GM20431 (cell line): ENCODE measurements around the gene CUTA.

Source experiments
- in situ Hi-C: fragments of 300-500 bp; cut with MseI, MboI; formaldehyde crosslinking; loops from one replicate; pipeline ENCODE4 v1.15.0; 2020; ENCODE audit warnings: low sequenced_read_pairs; ENCODE audit not compliant: unreplicated experiment

Gene CUTA

GRCh38 chr6:33425668-33426577 lies 8.0 kb upstream of the CUTA start:
- in situ Hi-C loops = no loop called here

- in situ Hi-C loops = no loop called here
Measured at GRCh38 chr6:33424855-33425667, 7.2 kb upstream of the CUTA start.

GRCh38 chr6:33423777-33424176 lies 5.9 kb upstream of the CUTA start:
- in situ Hi-C loops = no loop called here

GRCh38 chr6:33421344-33421643 lies 3.4 kb upstream of the CUTA start:
- in situ Hi-C loops = no loop called here

- in situ Hi-C loops = no loop called here
Measured at GRCh38 chr6:33420491-33421343, 2.8 kb upstream of the CUTA start.

- in situ Hi-C loops = no loop called here
Measured at GRCh38 chr6:33419580-33420490, 1.9 kb upstream of the CUTA start, which contains the start of gene SYNGAP1. Gene SYNGAP1 (plus strand): TSS chr6:33420065. CDS start chr6:33420265, 200 bp downstream.

- in situ Hi-C loops = no loop called here
Measured at GRCh38 chr6:33418690-33419291, 884 bp upstream of the CUTA start.

DNA sequence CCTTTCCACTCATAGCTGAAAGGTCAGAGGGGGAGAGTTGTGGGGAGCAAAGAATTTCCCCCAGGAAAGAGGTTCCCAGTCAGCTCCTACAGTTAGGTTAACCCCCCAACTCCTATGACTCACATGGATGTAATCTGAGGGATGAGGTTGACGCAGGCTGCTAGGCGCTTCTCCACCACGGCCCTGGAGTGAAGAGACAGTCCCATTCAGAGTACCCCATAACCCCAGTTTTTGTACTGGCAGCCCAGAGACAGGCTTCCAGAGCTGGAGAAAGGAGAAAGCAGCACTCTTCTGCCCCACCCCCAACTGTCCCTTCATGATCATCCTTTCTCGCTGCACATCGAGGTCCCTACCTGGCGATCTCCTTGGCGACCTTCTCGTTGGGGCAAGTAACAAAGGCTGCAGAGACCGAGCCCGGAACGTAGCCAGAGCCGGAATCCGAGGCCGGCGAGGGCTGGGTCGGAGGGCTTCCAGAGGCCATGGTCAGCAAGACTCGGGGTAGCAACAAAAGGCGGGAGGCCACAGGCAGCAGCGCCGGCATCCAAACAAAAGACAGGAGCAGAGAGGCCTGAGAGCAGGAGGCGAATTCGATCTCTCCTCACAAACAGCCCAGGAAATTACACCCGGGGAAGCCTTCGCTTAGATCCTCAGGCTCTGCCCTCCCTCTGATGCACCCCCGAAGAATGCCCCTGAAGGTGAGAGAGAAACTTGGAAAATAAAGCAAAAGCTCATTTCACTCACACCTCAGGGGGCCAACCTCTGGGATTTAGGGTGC lies 592 bp downstream of the CUTA start:
- in situ Hi-C loops = no loop called here

- in situ Hi-C loops = no loop called here
Measured at GRCh38 chr6:33416386-33417127, 1.4 kb downstream of the CUTA start.

DNA sequence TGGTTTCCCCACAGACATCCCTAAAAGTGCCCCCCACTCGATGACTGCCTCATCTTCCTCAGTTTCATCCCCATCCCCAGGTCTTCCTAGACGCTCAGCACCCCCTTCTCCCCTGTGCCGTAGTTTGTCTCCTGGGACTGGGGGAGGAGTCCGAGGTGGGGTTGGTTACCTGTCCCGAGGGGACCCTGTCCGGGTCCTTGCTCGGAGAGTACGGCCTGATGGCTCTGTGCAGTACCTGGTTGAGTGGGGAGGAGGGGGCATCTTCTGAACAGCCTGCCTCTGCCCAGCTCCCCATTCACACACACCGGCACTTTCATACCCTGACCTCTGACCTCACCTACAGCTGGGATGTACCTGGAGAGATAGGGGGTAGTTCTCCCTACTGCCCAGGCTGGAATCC lies 2.1 kb downstream of the CUTA start:
- in situ Hi-C loops = no loop called here

- in situ Hi-C loops = no loop called here
Measured at GRCh38 chr6:33414592-33415271, 3.2 kb downstream of the CUTA start.

- in situ Hi-C loops = no loop called here
Measured at GRCh38 chr6:33413241-33414120, 4.4 kb downstream of the CUTA start.

- in situ Hi-C loops = no loop called here
Measured at GRCh38 chr6:33412140-33413009, 5.5 kb downstream of the CUTA start.

GRCh38 chr6:33411632-33412005 lies 6.3 kb downstream of the CUTA start:
- in situ Hi-C loops = no loop called here
